HFF-Myc (cell line): ENCODE results near the gene LRMDA.

Experiments used
- DNase-seq: peaks from one replicate; pipeline ENCODE4 v3.0.0-alpha.2; 2011; ENCODE audit warnings: low read depth; ENCODE audit errors: extremely low read depth
- H3K4me3 ChIP-seq: replicated peaks from 2 replicates; pipeline ENCODE4 v1.5.1; 2011; ENCODE audit warnings: low read depth, mild to moderate bottlenecking, control low read depth, low read length
- TF ChIP-seq, protein P1 (sequence below): IDR thresholded peaks from 2 replicates; pipeline ENCODE4 v1.5.1; 2012; ENCODE audit warnings: mild to moderate bottlenecking, low read depth, low read length, control low read depth; ENCODE audit errors: missing control alignments

The LRMDA gene

DNA sequence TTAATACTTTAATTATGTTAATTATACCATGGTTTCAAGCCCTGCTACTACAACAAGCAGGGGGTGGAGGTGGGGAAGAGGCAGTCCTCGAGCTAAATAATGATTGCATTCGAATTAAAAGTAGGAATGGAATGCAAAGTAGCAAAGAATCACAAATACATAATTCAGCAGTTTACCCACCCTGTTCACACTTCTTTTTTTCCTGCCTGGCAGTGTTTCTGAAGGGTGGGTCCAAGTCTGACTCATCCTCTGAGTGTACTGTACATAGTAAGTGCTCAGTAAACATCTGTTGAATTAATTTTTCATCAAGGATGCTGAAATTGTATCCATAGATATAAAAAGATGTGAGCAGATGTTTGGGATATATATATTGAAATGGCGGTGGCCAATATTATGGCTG lies 778.8 kb downstream of the LRMDA start:
- TF ChIP-seq, protein P1, sequence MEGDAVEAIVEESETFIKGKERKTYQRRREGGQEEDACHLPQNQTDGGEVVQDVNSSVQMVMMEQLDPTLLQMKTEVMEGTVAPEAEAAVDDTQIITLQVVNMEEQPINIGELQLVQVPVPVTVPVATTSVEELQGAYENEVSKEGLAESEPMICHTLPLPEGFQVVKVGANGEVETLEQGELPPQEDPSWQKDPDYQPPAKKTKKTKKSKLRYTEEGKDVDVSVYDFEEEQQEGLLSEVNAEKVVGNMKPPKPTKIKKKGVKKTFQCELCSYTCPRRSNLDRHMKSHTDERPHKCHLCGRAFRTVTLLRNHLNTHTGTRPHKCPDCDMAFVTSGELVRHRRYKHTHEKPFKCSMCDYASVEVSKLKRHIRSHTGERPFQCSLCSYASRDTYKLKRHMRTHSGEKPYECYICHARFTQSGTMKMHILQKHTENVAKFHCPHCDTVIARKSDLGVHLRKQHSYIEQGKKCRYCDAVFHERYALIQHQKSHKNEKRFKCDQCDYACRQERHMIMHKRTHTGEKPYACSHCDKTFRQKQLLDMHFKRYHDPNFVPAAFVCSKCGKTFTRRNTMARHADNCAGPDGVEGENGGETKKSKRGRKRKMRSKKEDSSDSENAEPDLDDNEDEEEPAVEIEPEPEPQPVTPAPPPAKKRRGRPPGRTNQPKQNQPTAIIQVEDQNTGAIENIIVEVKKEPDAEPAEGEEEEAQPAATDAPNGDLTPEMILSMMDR, result no peak
- no peak overlapping the region for H3K4me3 ChIP-seq
- DNase-seq, result no peak

DNA sequence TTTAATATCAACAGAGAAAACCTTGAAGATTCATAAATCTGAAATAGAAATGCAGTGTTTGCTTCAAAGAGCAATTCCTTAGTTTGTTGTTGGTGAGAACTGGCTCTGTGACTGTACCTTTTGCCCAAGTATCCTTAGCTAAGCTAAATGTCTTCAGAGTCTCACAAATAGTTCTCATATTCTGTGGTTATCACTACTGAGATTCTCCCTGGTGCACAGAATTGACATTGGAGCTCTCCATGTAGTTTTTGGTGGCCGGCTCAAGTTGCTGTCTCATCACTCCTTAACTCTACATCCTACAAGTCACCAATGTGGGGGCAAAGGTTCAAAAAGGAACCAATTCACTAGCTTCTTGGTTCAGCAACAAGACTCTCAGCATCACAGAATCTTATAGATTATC lies 780.3 kb downstream of the LRMDA start:
- DNase-seq, result no peak
- no peak overlapping the region for H3K4me3 ChIP-seq
- TF ChIP-seq, protein P1, result no peak

DNA sequence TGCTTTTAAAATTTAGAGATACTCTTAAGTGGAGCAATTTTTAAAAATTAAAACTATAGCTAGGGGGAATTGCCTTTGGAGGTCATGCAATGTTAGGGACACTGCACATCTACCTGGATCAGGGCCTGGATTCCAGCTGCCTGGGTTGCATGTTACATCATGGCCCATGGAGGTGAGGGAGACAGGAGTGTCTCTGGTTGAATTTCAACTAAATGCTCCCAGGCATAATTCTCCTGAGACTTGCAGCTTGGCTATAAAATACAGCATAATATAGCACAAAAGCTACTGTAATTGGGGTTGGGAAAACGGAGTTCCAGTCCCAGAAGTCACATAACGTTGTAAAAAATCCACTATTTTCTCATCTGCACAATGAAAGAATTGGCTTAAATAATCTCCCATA lies 782.5 kb downstream of the LRMDA start:
- no peak overlapping the region for H3K4me3 ChIP-seq
- DNase-seq, result no peak
- TF ChIP-seq, protein P1, result no peak

DNA sequence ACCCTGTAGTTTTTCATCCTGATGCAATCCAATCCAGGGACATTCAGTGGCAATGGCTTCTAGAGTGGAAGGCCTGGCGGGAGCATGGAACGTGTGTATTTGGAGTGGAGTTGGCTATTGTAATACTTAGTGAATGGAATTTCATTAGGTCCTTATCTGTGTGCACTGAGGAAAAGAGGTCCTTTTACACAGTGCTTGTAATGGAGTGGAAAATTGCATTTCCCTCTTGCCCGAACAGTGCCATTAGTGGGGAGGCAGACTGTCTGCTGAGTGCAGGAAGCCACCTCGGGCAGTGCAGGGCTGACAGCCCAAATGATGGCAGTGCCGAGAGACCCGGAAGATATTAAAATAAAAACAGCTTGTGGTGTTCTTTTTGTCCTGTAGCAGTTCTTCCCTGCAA lies 786.6 kb downstream of the LRMDA start:
- TF ChIP-seq, protein P1, result no peak
- DNase-seq, result no peak
- H3K4me3 ChIP-seq, result no peak overlapping the region

DNA sequence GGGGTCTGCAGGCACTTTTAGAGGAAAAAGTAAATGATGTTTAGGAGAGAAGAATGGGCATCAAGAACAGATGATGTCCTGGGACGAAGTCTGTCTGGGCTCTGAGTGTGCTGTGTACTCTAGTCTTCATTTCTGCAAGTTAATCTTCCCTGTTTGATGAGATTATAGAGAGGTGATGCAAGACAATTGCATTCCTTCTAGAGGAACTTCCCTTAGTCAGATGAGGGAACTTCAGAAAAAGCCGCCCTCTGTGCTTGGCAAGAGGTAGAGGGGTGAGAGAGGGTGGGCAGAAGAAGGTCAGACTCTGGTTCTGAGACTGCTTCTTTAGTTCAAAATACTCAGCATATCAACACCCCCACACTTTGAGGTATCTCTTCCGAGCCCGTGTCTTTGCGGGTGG lies 797.9 kb downstream of the LRMDA start:
- no peak overlapping the region for H3K4me3 ChIP-seq
- TF ChIP-seq, protein P1, result no peak
- DNase-seq, result no peak

DNA sequence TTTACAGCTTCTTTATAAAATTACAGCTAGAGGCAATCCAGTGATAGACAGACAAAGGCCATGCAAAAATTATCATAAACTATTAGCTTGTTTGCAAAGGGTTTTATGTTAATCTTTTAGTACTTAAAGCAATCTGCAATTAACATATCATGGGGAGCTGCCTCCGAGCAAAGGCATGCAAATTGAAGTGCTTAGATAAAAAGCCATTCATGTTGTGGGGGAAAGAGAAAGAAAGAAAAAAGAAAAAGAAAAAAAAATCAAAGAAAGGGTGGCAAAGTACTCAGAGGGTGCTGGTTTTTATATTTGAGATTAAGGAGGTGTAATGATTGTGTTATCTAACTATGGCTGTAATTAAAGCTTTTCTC lies 799.5 kb downstream of the LRMDA start:
- no peak for DNase-seq

DNA sequence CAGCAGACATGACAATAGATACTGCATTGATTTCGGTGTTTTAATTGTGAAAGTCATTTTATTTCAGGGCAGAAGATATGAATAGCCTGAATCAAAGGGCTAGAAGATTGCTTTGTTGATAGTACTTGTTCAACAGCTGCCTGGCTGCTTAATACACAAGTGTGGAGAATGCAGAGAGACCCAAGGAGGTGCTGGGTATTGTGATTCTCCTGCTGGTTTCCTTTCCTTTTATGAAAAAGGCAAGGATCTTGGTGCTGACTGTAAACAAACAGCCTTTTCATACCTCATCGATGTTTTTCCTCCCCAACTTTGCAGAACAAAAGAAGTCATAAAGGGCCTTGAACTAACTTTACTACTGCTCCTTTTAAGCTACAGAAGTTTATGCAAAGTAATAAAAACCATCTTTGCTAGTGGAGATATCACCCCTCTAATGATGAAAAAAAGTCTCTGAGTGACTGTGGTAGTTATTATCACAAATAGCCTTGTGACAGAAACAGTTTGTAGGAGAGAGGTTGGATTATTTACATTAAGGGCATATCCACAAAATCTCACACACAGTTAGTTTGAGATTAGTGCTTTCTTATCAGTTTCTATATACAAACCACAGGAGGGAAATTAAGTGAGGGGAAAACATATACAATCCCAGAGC lies 800.0 kb downstream of the LRMDA start:
- no peak overlapping the region for H3K4me3 ChIP-seq
- TF ChIP-seq, protein P1, result no peak
- no peak for DNase-seq

More for the DNA sequence above, 799.5 kb downstream of the LRMDA start:
- no peak overlapping the region for H3K4me3 ChIP-seq
- TF ChIP-seq, protein P1, result no peak
